Endothelial cell (in vitro differentiated cells): ENCODE results near the gene CLIP4. TPM values are rescaled to one million over a fixed set of nuclear protein-coding genes. Genes with fewer than 3 reads are reported as not detected.

ENCODE experiments used
- DNase-seq: peaks from one replicate; pipeline ENCODE4 v3.0.0; 2021; ENCODE audit warnings: low spot score
- H3K27ac Mint-ChIP-seq: one replicate; pipeline ENCODE4 v1.8.0; 2021; ENCODE audit warnings: mixed read lengths, inconsistent platforms; ENCODE audit not compliant: unreplicated experiment
- H3K27me3 Mint-ChIP-seq: one replicate; pipeline ENCODE4 v1.8.0; 2021; ENCODE audit warnings: mild to moderate bottlenecking, moderate library complexity, mixed read lengths, inconsistent platforms; ENCODE audit not compliant: unreplicated experiment
- H3K36me3 Mint-ChIP-seq: one replicate; pipeline ENCODE4 v1.8.0; 2021; ENCODE audit warnings: mild to moderate bottlenecking, low read depth, mixed read lengths, inconsistent platforms; ENCODE audit not compliant: unreplicated experiment
- H3K4me1 Mint-ChIP-seq: one replicate; pipeline ENCODE4 v1.8.0; 2021; ENCODE audit warnings: mild to moderate bottlenecking, mixed read lengths, inconsistent platforms; ENCODE audit not compliant: unreplicated experiment
- H3K4me3 Mint-ChIP-seq: one replicate; pipeline ENCODE4 v1.8.0; 2021; ENCODE audit warnings: mild to moderate bottlenecking, mixed read lengths, inconsistent platforms; ENCODE audit not compliant: unreplicated experiment
- H3K9me3 Mint-ChIP-seq: one replicate; pipeline ENCODE4 v1.8.0; 2021; ENCODE audit warnings: mixed read lengths, inconsistent platforms; ENCODE audit not compliant: unreplicated experiment
- total RNA-seq: library from RNA; stranded (reverse); fragmentation: NEBNext Ultra II Directional; extraction: Animal tissue kit (Norgen Biotek cat#: 25700); gene quantifications from one replicate; pipeline ENCODE4 v1.2.1, GENCODE V29; 2021; ENCODE audit not compliant: unreplicated experiment
- TF ChIP-seq, protein P1 (sequence below): fragments of 200-600 bp; sonication (generic); IDR thresholded peaks from one replicate; pipeline ENCODE4 v1.5.0; 2021; ENCODE audit warnings: antibody characterized with exemption; ENCODE audit not compliant: unreplicated experiment

CLIP4 gene
- total RNA-seq, 1 donor from 2014 or later = 0.46 TPM

DNA sequence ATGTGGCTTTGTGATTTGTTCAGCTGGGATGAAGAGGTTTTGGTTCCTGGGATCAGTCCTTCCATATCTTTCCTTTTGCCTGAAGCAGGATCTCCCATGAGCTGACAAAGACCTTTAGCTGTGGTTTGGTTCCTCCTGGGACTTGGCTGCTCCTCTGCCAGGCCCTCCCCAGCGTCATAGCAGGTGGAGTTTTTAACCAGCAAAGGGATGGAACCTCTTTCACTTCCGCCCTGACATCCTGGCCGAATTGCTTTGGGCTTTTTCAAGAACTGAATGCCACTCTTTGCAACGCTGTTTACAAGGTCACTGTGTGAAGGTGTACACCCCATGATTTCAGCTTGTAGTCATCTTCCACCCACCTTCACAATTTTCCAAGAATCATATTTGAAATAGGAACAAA is 41.3 kb upstream of the CLIP4 start:
- H3K27ac Mint-ChIP-seq = no peak overlapping the region
- TF ChIP-seq, protein P1, sequence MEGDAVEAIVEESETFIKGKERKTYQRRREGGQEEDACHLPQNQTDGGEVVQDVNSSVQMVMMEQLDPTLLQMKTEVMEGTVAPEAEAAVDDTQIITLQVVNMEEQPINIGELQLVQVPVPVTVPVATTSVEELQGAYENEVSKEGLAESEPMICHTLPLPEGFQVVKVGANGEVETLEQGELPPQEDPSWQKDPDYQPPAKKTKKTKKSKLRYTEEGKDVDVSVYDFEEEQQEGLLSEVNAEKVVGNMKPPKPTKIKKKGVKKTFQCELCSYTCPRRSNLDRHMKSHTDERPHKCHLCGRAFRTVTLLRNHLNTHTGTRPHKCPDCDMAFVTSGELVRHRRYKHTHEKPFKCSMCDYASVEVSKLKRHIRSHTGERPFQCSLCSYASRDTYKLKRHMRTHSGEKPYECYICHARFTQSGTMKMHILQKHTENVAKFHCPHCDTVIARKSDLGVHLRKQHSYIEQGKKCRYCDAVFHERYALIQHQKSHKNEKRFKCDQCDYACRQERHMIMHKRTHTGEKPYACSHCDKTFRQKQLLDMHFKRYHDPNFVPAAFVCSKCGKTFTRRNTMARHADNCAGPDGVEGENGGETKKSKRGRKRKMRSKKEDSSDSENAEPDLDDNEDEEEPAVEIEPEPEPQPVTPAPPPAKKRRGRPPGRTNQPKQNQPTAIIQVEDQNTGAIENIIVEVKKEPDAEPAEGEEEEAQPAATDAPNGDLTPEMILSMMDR = no peak
- no peak for DNase-seq
- no peak overlapping the region for H3K4me3 Mint-ChIP-seq
- peaks cover 4% of the 10 kb centered on the region for H3K27me3 Mint-ChIP-seq
- no peaks in the 10 kb centered on the region for H3K4me1 Mint-ChIP-seq
- H3K9me3 Mint-ChIP-seq = no peaks in the 10 kb centered on the region
- no peaks in the 10 kb centered on the region for H3K36me3 Mint-ChIP-seq

- TF ChIP-seq, protein P1 = no peak
- no peaks in the 10 kb centered on the region for H3K36me3 Mint-ChIP-seq
- no peaks in the 10 kb centered on the region for H3K4me1 Mint-ChIP-seq
- peaks cover 4% of the 10 kb centered on the region for H3K27me3 Mint-ChIP-seq
- H3K9me3 Mint-ChIP-seq = no peaks in the 10 kb centered on the region
- H3K27ac Mint-ChIP-seq = no peak within 1 kb of the TSS
- DNase-seq = no peak
- H3K4me3 Mint-ChIP-seq = no peak within 1 kb of the TSS
Observed at GRCh38 chr2:29074411-29074810, 40.8 kb upstream of the CLIP4 start, which contains the start of gene PCARE. Gene PCARE, minus strand, starts transcription at chr2:29074523. Its CDS starts 262 bp downstream, at chr2:29074261.

DNA sequence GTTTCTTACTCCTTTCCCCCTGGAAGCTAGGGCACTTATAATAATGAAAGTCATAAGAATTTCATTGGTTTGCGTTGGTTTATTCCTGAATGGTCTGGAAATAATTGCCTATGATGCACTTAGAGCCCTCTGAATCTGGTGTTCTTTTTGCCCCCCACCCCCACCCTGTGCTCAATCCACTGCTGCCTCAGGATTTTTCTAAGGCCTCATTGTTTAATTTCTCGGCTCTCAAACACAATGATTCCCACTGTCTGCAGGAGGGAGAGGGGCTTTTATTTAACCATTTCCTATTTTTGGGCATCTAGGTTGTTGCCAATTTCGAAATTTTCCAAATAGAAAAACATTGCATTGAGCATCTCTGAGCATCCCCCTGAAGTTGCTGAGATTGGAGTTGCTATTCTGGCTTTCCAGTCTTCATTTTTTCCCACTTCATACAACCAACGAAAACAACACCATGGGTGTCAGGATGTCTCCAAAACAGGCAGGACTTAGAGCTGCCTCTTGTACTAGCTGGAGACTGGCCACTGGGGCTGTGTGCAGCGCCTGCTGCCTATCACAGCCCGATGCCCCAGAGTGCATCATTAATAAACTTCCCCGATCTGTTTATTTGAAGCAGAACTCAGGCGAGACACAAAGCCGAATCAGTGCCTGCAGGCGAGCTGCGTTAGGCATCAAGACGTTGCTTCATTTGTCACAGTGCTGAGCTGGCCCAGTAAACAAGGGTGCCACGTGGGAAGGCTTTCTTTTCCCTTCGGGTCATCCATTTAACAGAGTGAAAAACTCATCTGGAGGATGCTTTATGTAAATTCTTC is 39.1 kb upstream of the CLIP4 start:
- TF ChIP-seq, protein P1 = no peak
- Mint-ChIP-seq H3K9me3 (no peaks in the 10 kb centered on the region), H3K27me3 (peaks cover 4% of the 10 kb centered on the region), H3K27ac (no peak overlapping the region), H3K36me3 (peaks cover under 1% of the 10 kb centered on the region), H3K4me1 (no peaks in the 10 kb centered on the region), H3K4me3 (no peak overlapping the region)
- DNase-seq = no peak

DNA sequence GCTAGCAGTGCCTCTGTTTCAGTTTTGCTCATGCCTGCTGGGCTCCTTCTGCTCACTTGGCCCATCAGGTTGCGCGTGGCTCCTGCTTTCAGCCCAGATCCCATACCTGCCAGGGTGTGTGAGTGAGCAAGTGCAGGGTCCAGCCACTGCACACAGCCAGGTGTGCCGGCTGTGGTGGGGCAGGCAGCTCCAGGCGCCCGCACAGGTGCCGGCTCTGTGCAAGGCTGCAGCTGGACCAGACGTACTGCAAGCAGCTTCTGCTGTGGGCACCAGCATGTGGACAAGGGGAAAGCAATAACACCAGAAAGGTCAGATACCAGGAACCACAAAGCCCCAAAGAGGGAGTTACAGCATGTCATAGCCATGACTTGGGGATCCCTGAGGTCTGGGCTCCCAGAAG is 35.3 kb upstream of the CLIP4 start:
- no peaks in the 10 kb centered on the region for H3K4me1 Mint-ChIP-seq
- H3K27me3 Mint-ChIP-seq = no peaks in the 10 kb centered on the region
- DNase-seq = no peak
- no peak overlapping the region for H3K27ac Mint-ChIP-seq
- no peak overlapping the region for H3K4me3 Mint-ChIP-seq
- H3K36me3 Mint-ChIP-seq = peaks cover 3% of the 10 kb centered on the region
- H3K9me3 Mint-ChIP-seq = no peaks in the 10 kb centered on the region
- TF ChIP-seq, protein P1 = no peak
